Measurements from ENCODE around the gene ST14. TPM values are rescaled to one million over a fixed set of nuclear protein-coding genes. Genes with fewer than 3 reads are reported as not detected.

The ST14 gene
- polyA plus RNA-seq, 1 donor (not counting 4 experiments of a cell fraction or from before 2014, with no cell fraction given): 45.8 TPM

GRCh38 chr11:130114726-130115125 lies 44.9 kb upstream of the ST14 start:
- peaks cover 57% of the 10 kb centered on the region for H3K79me2 ChIP-seq (ENCODE audit: control insufficient read depth, insufficient read depth, low read length)
- H3K36me3 ChIP-seq (ENCODE audit: control insufficient read depth in 2 of 2, extremely low read depth in 1 of 2, insufficient read depth in 2 of 2, low read length in 2 of 2): peaks cover 24% of the 10 kb centered on the region in 2 experiments
- dilution Hi-C loops (cut with MboI; ENCODE audit: extremely low pct_ligation_motif_present, low sequenced_read_pairs): no loop called here
- H3K27me3 ChIP-seq (ENCODE audit: control insufficient read depth, extremely low read depth, insufficient read depth, low read length): no peaks in the 10 kb centered on the region
- H3K27ac ChIP-seq (ENCODE audit: control insufficient read depth, insufficient read depth, low read length): no peak overlapping the region
- H4K20me1 ChIP-seq (ENCODE audit: control insufficient read depth, extremely low read depth, insufficient read depth, low read length): peaks cover 4% of the 10 kb centered on the region
- H3K9me1 ChIP-seq (ENCODE audit: control insufficient read depth, extremely low read depth, insufficient read depth, low read length): no peaks in the 10 kb centered on the region
- no peak for FAIRE-seq
- DNase-seq (ENCODE audit: low read depth, low spot score): no peak
- H3K4me2 ChIP-seq (ENCODE audit: control insufficient read depth, extremely low read depth, insufficient read depth, low read depth, low read length): no peak overlapping the region
- no peak overlapping the region for H3K4me3 ChIP-seq (ENCODE audit: control insufficient read depth in 2 of 3, extremely low read depth in 1 of 3, insufficient read depth in 2 of 3, low read depth in 1 of 3, low read length in 3 of 3)
- no peak overlapping the region for H2AFZ ChIP-seq (ENCODE audit: control insufficient read depth, low read length)
- no peaks in the 10 kb centered on the region for H3K9me3 ChIP-seq (ENCODE audit: control insufficient read depth, low read depth, low read length)
- no peak for TF ChIP-seq CTCF (optimal IDR thresholded peaks at IDR 0.05 in 1 of 3, IDR thresholded peaks at IDR 0.05 in 1 of 3, conservative IDR thresholded peaks at IDR 0.05 in 1 of 3; ENCODE audit: extremely low read depth in 1 of 3, insufficient read depth in 2 of 3, low read length in 3 of 3)
- TF ChIP-seq EZH2 (IDR thresholded peaks at IDR 0.05; ENCODE audit: low read length): no peak
- no peaks in the 10 kb centered on the region for H3K4me1 ChIP-seq (ENCODE audit: control insufficient read depth, extremely low read depth, insufficient read depth, low read length)
- no peak overlapping the region for H3K9ac ChIP-seq (ENCODE audit: control insufficient read depth, extremely low read depth, insufficient read depth, low read length)

GRCh38 chr11:130115218-130115617 lies 44.4 kb upstream of the ST14 start:
- Histone ChIP-seq H4K20me1 (ENCODE audit: control insufficient read depth, extremely low read depth, insufficient read depth, low read length) (peaks cover 4% of the 10 kb centered on the region), H3K9me1 (ENCODE audit: control insufficient read depth, extremely low read depth, insufficient read depth, low read length) (no peaks in the 10 kb centered on the region), H3K27me3 (ENCODE audit: control insufficient read depth, extremely low read depth, insufficient read depth, low read length) (no peaks in the 10 kb centered on the region), H3K36me3 (ENCODE audit: control insufficient read depth in 2 of 2, extremely low read depth in 1 of 2, insufficient read depth in 2 of 2, low read length in 2 of 2) (peaks cover 19 to 20% of the 10 kb centered on the region in 2 experiments), H3K4me2 (ENCODE audit: control insufficient read depth, extremely low read depth, insufficient read depth, low read depth, low read length) (no peak overlapping the region), H3K27ac (ENCODE audit: control insufficient read depth, insufficient read depth, low read length) (no peak overlapping the region), H3K79me2 (ENCODE audit: control insufficient read depth, insufficient read depth, low read length) (peaks cover 56% of the 10 kb centered on the region), H3K4me3 (ENCODE audit: control insufficient read depth in 2 of 3, extremely low read depth in 1 of 3, insufficient read depth in 2 of 3, low read depth in 1 of 3, low read length in 3 of 3) (no peak overlapping the region), H3K9ac (ENCODE audit: control insufficient read depth, extremely low read depth, insufficient read depth, low read length) (no peak overlapping the region), H3K9me3 (ENCODE audit: control insufficient read depth, low read depth, low read length) (no peaks in the 10 kb centered on the region), H2AFZ (ENCODE audit: control insufficient read depth, low read length) (no peak overlapping the region), H3K4me1 (ENCODE audit: control insufficient read depth, extremely low read depth, insufficient read depth, low read length) (no peaks in the 10 kb centered on the region)
- no peak for DNase-seq (ENCODE audit: low read depth, low spot score)
- no peak for TF ChIP-seq CTCF (optimal IDR thresholded peaks at IDR 0.05 in 1 of 3, IDR thresholded peaks at IDR 0.05 in 1 of 3, conservative IDR thresholded peaks at IDR 0.05 in 1 of 3; ENCODE audit: extremely low read depth in 1 of 3, insufficient read depth in 2 of 3, low read length in 3 of 3)
- no peak for TF ChIP-seq EZH2 (IDR thresholded peaks at IDR 0.05; ENCODE audit: low read length)
- no peak for FAIRE-seq
- dilution Hi-C loops (cut with MboI; ENCODE audit: extremely low pct_ligation_motif_present, low sequenced_read_pairs): no loop called here

Measured in keratinocyte (primary cell).